ENCODE data around the gene TWNK. TPM values are rescaled to one million over a fixed set of nuclear protein-coding genes. Genes with fewer than 3 reads are reported as not detected.

The TWNK gene
- total and polyA plus RNA-seq, 2 experiments from 2014 or later = 12.2 to 29.4 TPM

- no peak for TF ChIP-seq ZNF331 (CRISPR knock-in tag; IDR thresholded peaks at IDR 0.05; ENCODE audit: low read depth)
- peak; percentile 38 for TF ChIP-seq EZH2 (IDR thresholded peaks at IDR 0.05; ENCODE audit: low read depth, unreplicated experiment)
- TF ChIP-seq, protein P1, sequence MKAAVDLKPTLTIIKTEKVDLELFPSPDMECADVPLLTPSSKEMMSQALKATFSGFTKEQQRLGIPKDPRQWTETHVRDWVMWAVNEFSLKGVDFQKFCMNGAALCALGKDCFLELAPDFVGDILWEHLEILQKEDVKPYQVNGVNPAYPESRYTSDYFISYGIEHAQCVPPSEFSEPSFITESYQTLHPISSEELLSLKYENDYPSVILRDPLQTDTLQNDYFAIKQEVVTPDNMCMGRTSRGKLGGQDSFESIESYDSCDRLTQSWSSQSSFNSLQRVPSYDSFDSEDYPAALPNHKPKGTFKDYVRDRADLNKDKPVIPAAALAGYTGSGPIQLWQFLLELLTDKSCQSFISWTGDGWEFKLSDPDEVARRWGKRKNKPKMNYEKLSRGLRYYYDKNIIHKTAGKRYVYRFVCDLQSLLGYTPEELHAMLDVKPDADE (IDR thresholded peaks at IDR 0.05) = no peak
- TF ChIP-seq POLR2AphosphoS5 (IDR thresholded peaks at IDR 0.05; ENCODE audit: low read depth) = no peak
- H3K4me3 Mint-ChIP-seq = peak within 1 kb of the TSS; percentile 65
- H3K4me1 Mint-ChIP-seq = peaks cover 33% of the 10 kb centered on the region
- H3K27ac Mint-ChIP-seq = no peak within 1 kb of the TSS; the same call in 1 of the 2 replicates
- peak; percentile 97 for DNase-seq (ENCODE audit: low spot score)
- Histone ChIP-seq H4K20me1 (replicated peaks; ENCODE audit: insufficient read depth) (no peaks in the 10 kb centered on the region; the same call in 1 of the 2 replicates), H2AFZ (peak within 1 kb of the TSS; percentile 99), H3K9me2 (ENCODE audit: insufficient read depth) (no peaks in the 10 kb centered on the region), H3K27ac (ENCODE audit: low read depth) (no peak within 1 kb of the TSS), H3K27me3 (ENCODE audit: insufficient read depth) (peaks cover 63% of the 10 kb centered on the region), H3F3A (replicated peaks; ENCODE audit: low read depth) (no peaks in the 10 kb centered on the region), H3K4me3 (peak within 1 kb of the TSS; percentile 87), H3K4me1 (ENCODE audit: insufficient read depth) (peaks cover 27% of the 10 kb centered on the region; the same call in 1 of the 2 replicates), H3K4me2 (peak within 1 kb of the TSS; percentile 100), H3K36me3 (ENCODE audit: insufficient read depth) (no peaks in the 10 kb centered on the region), H3K79me2 (replicated peaks; ENCODE audit: insufficient read depth) (no peaks in the 10 kb centered on the region)
- peaks cover 48% of the 10 kb centered on the region for H3K27me3 Mint-ChIP-seq (ENCODE audit: insufficient read depth, low read depth, poor library complexity)
- H3K36me3 Mint-ChIP-seq (ENCODE audit: low read depth) = no peaks in the 10 kb centered on the region; the same call in 2 of the 3 replicates
- ATAC-seq = peak; percentile 82
- no peaks in the 10 kb centered on the region for H3K9me3 Mint-ChIP-seq
These were observed 43.9 kb downstream of the TWNK start, which contains the start of the genes PDZD7 and SFXN3 for GRCh38 chr10:101031128-101031795. TSS of gene PDZD7 (minus strand) at chr10:101031129. CDS start at chr10:101030219, 910 bp downstream. TSS of gene SFXN3 (plus strand) at chr10:101031234. CDS start at chr10:101034695, 3,461 bp downstream.

DNA sequence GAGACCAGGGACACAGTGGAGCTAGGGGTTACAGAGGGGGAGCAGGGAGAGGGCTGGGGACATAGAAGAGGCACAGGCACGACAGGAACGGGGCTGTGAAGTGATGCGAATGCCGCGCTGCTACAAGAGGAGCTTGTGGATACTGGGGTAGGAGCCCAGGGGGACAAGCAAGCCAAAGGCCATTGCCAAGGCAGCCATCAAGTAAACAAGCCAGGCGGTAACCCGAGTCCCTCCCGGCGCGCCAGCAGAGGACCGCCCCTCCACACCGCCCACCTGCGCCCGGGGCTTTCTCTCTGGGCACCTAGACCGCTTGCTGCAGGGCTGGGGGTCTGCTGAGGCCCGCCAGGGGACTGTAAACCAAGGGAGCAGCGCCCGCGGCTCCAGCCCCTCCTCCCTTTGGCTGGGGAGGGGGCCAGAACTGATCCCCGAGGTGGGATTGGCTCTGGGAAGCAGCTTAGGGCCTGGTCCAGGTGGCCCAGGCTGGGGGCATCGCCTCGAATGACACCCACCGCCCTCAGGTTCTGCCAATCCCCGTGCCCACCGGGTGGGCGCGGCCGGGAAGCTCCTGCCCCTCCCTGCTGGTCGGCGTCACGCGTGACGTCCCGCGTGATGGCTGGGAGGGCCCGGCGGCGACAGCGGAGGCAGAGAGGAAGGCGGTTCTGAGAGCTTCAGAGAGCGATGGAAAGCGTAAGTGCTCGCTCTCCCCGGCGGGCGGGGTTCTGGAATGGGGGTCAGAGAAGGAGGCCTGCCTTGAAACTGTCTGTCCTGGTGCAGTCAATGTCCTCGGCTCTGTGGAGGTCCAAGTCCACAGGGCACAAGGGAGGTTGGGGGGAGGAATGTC, 44.7 kb downstream of the TWNK start:
- H2AFZ ChIP-seq = peak overlapping the region; percentile 99
- H3K4me3 Mint-ChIP-seq = peak overlapping the region; percentile 65
- H3K4me3 ChIP-seq = peak overlapping the region; percentile 87
- H3K27me3 Mint-ChIP-seq (ENCODE audit: insufficient read depth, low read depth, poor library complexity) = peaks cover 50% of the 10 kb centered on the region
- ATAC-seq (peak; percentile 47), DNase-seq (ENCODE audit: low spot score) (peak; percentile 84)
- no peaks in the 10 kb centered on the region; the same call in 2 of the 3 replicates for H3K36me3 Mint-ChIP-seq (ENCODE audit: low read depth)
- no peak overlapping the region for H3K27ac ChIP-seq (ENCODE audit: low read depth)
- no peak overlapping the region for H3K27ac Mint-ChIP-seq
- H3K9me3 Mint-ChIP-seq = no peaks in the 10 kb centered on the region
- TF ChIP-seq, protein P2, sequence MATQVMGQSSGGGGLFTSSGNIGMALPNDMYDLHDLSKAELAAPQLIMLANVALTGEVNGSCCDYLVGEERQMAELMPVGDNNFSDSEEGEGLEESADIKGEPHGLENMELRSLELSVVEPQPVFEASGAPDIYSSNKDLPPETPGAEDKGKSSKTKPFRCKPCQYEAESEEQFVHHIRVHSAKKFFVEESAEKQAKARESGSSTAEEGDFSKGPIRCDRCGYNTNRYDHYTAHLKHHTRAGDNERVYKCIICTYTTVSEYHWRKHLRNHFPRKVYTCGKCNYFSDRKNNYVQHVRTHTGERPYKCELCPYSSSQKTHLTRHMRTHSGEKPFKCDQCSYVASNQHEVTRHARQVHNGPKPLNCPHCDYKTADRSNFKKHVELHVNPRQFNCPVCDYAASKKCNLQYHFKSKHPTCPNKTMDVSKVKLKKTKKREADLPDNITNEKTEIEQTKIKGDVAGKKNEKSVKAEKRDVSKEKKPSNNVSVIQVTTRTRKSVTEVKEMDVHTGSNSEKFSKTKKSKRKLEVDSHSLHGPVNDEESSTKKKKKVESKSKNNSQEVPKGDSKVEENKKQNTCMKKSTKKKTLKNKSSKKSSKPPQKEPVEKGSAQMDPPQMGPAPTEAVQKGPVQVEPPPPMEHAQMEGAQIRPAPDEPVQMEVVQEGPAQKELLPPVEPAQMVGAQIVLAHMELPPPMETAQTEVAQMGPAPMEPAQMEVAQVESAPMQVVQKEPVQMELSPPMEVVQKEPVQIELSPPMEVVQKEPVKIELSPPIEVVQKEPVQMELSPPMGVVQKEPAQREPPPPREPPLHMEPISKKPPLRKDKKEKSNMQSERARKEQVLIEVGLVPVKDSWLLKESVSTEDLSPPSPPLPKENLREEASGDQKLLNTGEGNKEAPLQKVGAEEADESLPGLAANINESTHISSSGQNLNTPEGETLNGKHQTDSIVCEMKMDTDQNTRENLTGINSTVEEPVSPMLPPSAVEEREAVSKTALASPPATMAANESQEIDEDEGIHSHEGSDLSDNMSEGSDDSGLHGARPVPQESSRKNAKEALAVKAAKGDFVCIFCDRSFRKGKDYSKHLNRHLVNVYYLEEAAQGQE (IDR thresholded peaks at IDR 0.05; ENCODE audit: unreplicated experiment) = no peak
- TF ChIP-seq ZNF331 (CRISPR knock-in tag; IDR thresholded peaks at IDR 0.05; ENCODE audit: low read depth) (no peak), CREB1 (CRISPR knock-in tag; IDR thresholded peaks at IDR 0.05; ENCODE audit: low read depth) (no peak; the same call in 1 of the 2 replicates)
- peak overlapping the region; percentile 100 for H3K4me2 ChIP-seq
- H3F3A ChIP-seq (replicated peaks; ENCODE audit: low read depth) = no peaks in the 10 kb centered on the region
- H3K9me2 ChIP-seq (ENCODE audit: insufficient read depth) = no peaks in the 10 kb centered on the region
- peaks cover 27% of the 10 kb centered on the region; the same call in 1 of the 2 replicates for H3K4me1 ChIP-seq (ENCODE audit: insufficient read depth)
- peaks cover 63% of the 10 kb centered on the region for H3K27me3 ChIP-seq (ENCODE audit: insufficient read depth)
- H3K36me3 ChIP-seq (ENCODE audit: insufficient read depth) = no peaks in the 10 kb centered on the region
- H3K79me2 ChIP-seq (replicated peaks; ENCODE audit: insufficient read depth) = no peaks in the 10 kb centered on the region
- peaks cover 26% of the 10 kb centered on the region for H3K4me1 Mint-ChIP-seq
- no peaks in the 10 kb centered on the region; the same call in 1 of the 2 replicates for H4K20me1 ChIP-seq (replicated peaks; ENCODE audit: insufficient read depth)

All from GM23338 (cell line).